ES-I3 (cell line): ENCODE data around the gene KRT3.
"Not testable (repeated sequence)": the region's sequence is repeated elsewhere in the genome, so short reads cannot be mapped to it uniquely, and the experiment has no call there.

ENCODE experiments used
- H3K36me3 ChIP-seq: 2 replicates; pipeline ENCODE4 v1.6.1; 2013; ENCODE audit warnings: mild to moderate bottlenecking, low read length, control low read depth, moderate library complexity; ENCODE audit not compliant: insufficient read depth
- H3K4me1 ChIP-seq: 2 replicates; pipeline ENCODE4 v1.6.1; 2013; ENCODE audit warnings: mild to moderate bottlenecking, control low read depth, low read length; ENCODE audit not compliant: insufficient read depth
- H3K9ac ChIP-seq: 2 replicates; pipeline ENCODE4 v1.6.1; 2013; ENCODE audit warnings: low read depth, mild to moderate bottlenecking, low read length, moderate library complexity
- H3K9me3 ChIP-seq: 2 replicates; pipeline ENCODE4 v1.6.1; 2013; ENCODE audit warnings: mild to moderate bottlenecking, low read length, moderate library complexity; ENCODE audit not compliant: control insufficient read depth, insufficient read depth

Gene KRT3

GRCh38 chr12:52763036-52763659, 32.8 kb downstream of the KRT3 start:
- H3K9ac ChIP-seq: no peak overlapping the region
- no peaks in the 10 kb centered on the region for H3K36me3 ChIP-seq
- H3K4me1 ChIP-seq: no peaks in the 10 kb centered on the region
- H3K9me3 ChIP-seq: no peaks in the 10 kb centered on the region; the same call in 1 of the 2 replicates

- H3K4me1 ChIP-seq: no peaks in the 10 kb centered on the region
- H3K9me3 ChIP-seq: no peaks in the 10 kb centered on the region; the same call in 1 of the 2 replicates
- no peak overlapping the region for H3K9ac ChIP-seq
- H3K36me3 ChIP-seq: no peaks in the 10 kb centered on the region
Measured at GRCh38 chr12:52761802-52762201, 34.1 kb downstream of the KRT3 start.

- H3K9ac ChIP-seq, H3K4me1 ChIP-seq, H3K9me3 ChIP-seq, H3K36me3 ChIP-seq: not testable (repeated sequence)
Measured at GRCh38 chr12:52761218-52761617, 34.7 kb downstream of the KRT3 start.

GRCh38 chr12:52760623-52761022, 35.3 kb downstream of the KRT3 start:
- no peaks in the 10 kb centered on the region for H3K36me3 ChIP-seq
- no peaks in the 10 kb centered on the region; the same call in 1 of the 2 replicates for H3K9me3 ChIP-seq
- no peak overlapping the region for H3K9ac ChIP-seq
- no peaks in the 10 kb centered on the region for H3K4me1 ChIP-seq

GRCh38 chr12:52759695-52760094, 36.2 kb downstream of the KRT3 start:
- Histone ChIP-seq H3K36me3 (no peaks in the 10 kb centered on the region), H3K4me1 (no peaks in the 10 kb centered on the region), H3K9me3 (no peaks in the 10 kb centered on the region; the same call in 1 of the 2 replicates), H3K9ac (no peak overlapping the region)

- Histone ChIP-seq H3K9ac (no peak overlapping the region), H3K4me1 (no peaks in the 10 kb centered on the region), H3K36me3 (no peaks in the 10 kb centered on the region), H3K9me3 (no peaks in the 10 kb centered on the region; the same call in 1 of the 2 replicates)
Measured at GRCh38 chr12:52759218-52759617, 36.7 kb downstream of the KRT3 start.

GRCh38 chr12:52757449-52758176, 38.3 kb downstream of the KRT3 start:
- H3K9ac ChIP-seq: no peak overlapping the region
- no peaks in the 10 kb centered on the region for H3K36me3 ChIP-seq
- no peaks in the 10 kb centered on the region for H3K4me1 ChIP-seq
- no peaks in the 10 kb centered on the region; the same call in 1 of the 2 replicates for H3K9me3 ChIP-seq

GRCh38 chr12:52756281-52756960, 39.5 kb downstream of the KRT3 start:
- Histone ChIP-seq H3K9ac (no peak overlapping the region), H3K36me3 (no peaks in the 10 kb centered on the region), H3K4me1 (no peaks in the 10 kb centered on the region), H3K9me3 (no peaks in the 10 kb centered on the region; the same call in 1 of the 2 replicates)

GRCh38 chr12:52755533-52755932, 40.4 kb downstream of the KRT3 start:
- H3K9me3 ChIP-seq: no peaks in the 10 kb centered on the region; the same call in 1 of the 2 replicates
- H3K9ac ChIP-seq: no peak overlapping the region
- no peaks in the 10 kb centered on the region for H3K36me3 ChIP-seq
- no peaks in the 10 kb centered on the region for H3K4me1 ChIP-seq

- Histone ChIP-seq H3K4me1 (no peaks in the 10 kb centered on the region), H3K36me3 (no peaks in the 10 kb centered on the region), H3K9me3 (no peaks in the 10 kb centered on the region; the same call in 1 of the 2 replicates), H3K9ac (no peak overlapping the region)
Measured at GRCh38 chr12:52754135-52754534, 41.8 kb downstream of the KRT3 start.

GRCh38 chr12:52753283-52753682, 42.6 kb downstream of the KRT3 start:
- Histone ChIP-seq H3K4me1 (no peaks in the 10 kb centered on the region), H3K9ac (no peak overlapping the region), H3K9me3 (no peaks in the 10 kb centered on the region), H3K36me3 (no peaks in the 10 kb centered on the region)

- Histone ChIP-seq H3K9ac (no peak overlapping the region), H3K36me3 (no peaks in the 10 kb centered on the region), H3K4me1 (no peaks in the 10 kb centered on the region), H3K9me3 (no peaks in the 10 kb centered on the region)
Measured at GRCh38 chr12:52752516-52752915, 43.4 kb downstream of the KRT3 start.

- H3K36me3 ChIP-seq: no peaks in the 10 kb centered on the region
- no peak overlapping the region for H3K9ac ChIP-seq
- H3K9me3 ChIP-seq: no peaks in the 10 kb centered on the region
- no peaks in the 10 kb centered on the region for H3K4me1 ChIP-seq
Measured at GRCh38 chr12:52751795-52752194, 44.1 kb downstream of the KRT3 start.

- H3K36me3 ChIP-seq, H3K9ac ChIP-seq, H3K4me1 ChIP-seq, H3K9me3 ChIP-seq: not testable (repeated sequence)
Measured at GRCh38 chr12:52750532-52750931, 45.4 kb downstream of the KRT3 start.

GRCh38 chr12:52749827-52750226, 46.1 kb downstream of the KRT3 start:
- H3K9ac ChIP-seq: no peak overlapping the region
- no peaks in the 10 kb centered on the region for H3K4me1 ChIP-seq
- H3K9me3 ChIP-seq: no peaks in the 10 kb centered on the region
- no peaks in the 10 kb centered on the region for H3K36me3 ChIP-seq
